ENCODE results near the gene WASHC4.

The WASHC4 gene

DNA sequence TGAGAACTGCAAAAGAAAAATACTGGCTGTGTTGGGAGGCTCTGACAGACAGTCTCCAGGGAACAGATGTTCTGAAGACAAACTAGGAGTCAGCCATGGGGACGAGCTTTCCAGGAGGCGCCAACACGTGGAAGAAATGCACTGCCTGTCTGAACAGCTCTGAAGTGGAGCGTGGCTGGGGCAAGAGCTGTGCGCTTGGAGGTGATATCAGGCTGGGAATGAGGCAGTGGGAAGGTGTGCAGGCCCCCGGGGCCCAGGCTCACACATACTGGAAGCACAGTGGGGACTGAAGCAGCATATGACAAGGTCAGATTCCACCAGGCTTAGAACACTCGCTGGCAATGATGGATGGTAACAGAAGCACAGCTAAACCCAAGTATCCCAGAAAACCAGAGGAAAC lies 110.9 kb downstream of the WASHC4 start:
- Histone ChIP-seq H3F3A (ENCODE audit: low read depth) (no peaks in the 10 kb centered on the region), H3K79me2 (ENCODE audit: insufficient read depth, low read length) (no peaks in the 10 kb centered on the region), H4K20me1 (ENCODE audit: insufficient read depth, low read length, poor library complexity, severe bottlenecking) (no peaks in the 10 kb centered on the region), H3K9ac (ENCODE audit: low read depth, low read length, poor library complexity, severe bottlenecking) (no peak overlapping the region), H2AFZ (ENCODE audit: low read length) (no peak overlapping the region), H3K4me3 (ENCODE audit: low read length, poor library complexity, severe bottlenecking) (no peak overlapping the region), H3K27me3 (ENCODE audit: insufficient read depth, low read length, poor library complexity, severe bottlenecking) (no peaks in the 10 kb centered on the region), H3K9me3 (ENCODE audit: insufficient read depth, low read depth, low read length) (no peaks in the 10 kb centered on the region), H3K4me2 (ENCODE audit: low read depth, low read length, poor library complexity, severe bottlenecking) (no peak overlapping the region), H3K4me1 (ENCODE audit: insufficient read depth, low read length, poor library complexity, severe bottlenecking) (peaks cover 7% of the 10 kb centered on the region), H3K9me2 (replicated peaks; ENCODE audit: low read depth, low read length) (no peaks in the 10 kb centered on the region), H3K36me3 (ENCODE audit: insufficient read depth, low read length) (peaks cover 25% of the 10 kb centered on the region; the same call in 1 of the 2 replicates)
- no peak for TF ChIP-seq EZH2phosphoT487 (IDR thresholded peaks at IDR 0.05; ENCODE audit: borderline replicate concordance)
